Activated CD4-positive, alpha-beta T cell treated with anti-CD3 and anti-CD28 coated beads for 24 hours (primary cell): ENCODE results near the gene JARID2.

Experiments used
- DNase-seq, 2 donors: peaks; one replicate each; pipeline ENCODE4 v3.0.0-alpha.2; 2020; ENCODE audit warnings: low read depth in 2 of 2

Gene JARID2

DNA sequence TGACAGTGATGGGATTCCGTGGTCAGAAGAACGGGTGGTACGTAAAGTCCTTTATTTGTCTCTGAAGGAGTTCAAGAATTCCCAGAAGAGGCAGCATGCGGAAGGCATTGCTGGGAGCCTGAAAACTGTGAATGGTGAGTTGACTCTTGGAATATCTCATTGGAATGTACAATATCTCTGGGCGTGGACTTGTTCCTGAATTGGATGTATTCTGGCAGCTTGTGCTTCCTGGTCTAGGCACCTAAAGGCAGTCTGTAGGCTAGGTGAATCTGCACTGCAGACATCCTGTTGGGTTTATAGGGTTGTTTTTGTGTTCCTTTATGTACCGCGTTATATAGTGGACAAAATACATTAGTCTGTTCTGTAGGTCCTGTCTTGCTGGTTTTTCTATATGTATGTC lies 128.2 kb downstream of the JARID2 start:
- DNase-seq: no peak

GRCh38 chr6:15375018-15375417 lies 129.1 kb downstream of the JARID2 start:
- DNase-seq: no peak

DNA sequence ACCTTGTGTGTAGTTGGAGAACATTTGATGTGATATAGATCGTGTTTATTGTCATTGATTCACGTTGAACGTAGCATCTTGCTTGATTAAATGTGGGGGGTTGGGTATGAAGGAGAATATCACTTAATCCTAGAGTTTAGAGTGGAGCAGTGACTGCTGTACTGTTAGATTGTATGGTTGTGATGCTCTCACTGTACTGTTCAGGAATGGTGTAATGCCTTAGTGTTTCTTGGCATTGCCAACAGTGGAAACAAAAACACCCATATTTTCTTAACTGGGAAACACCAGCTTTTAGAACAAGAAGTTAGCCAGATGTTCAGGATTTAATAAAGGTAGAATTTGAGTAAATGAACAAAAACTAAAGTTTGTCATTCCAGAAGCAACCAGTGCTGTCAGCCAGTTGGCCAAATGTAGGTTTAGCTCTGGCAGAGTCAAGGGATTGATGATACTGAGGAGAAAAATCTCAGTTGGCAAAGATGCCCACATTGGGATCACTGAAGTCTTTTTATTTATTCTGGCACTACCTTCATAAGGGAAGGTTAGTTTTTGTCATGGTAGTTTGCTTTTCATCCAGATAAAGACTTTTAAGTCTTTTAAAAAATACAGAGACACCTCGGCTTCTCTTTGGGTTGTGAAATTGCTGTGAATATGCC lies 129.9 kb downstream of the JARID2 start:
- DNase-seq: no peak

DNA sequence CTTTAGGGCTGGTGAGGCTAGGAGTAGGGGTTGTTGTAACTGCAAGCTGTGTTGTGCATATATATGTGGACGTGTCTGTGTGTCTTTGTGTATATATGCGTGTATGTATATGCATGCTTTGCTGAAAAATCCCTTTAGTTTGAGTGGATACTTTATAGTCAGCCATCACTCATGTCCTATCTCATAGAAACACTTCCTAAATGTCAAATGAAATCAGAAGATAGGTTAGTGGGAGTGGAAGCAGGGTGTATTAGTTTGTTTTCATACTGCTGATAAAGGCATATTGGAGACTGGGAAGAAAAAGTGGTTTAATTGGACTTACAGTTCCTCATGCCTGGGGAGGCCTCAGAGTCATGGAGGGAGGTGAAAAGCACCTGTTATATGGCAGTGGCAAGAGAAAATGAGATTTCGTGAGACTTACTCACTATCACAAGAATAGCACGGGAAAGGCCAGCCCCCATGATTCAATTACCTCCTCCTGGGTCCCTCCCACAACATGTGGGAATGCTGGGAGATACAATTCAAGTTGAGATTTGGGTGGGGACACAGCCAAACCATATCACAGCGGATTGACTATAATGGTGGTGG lies 131.1 kb downstream of the JARID2 start:
- no peak for DNase-seq

GRCh38 chr6:15378272-15378671 lies 132.4 kb downstream of the JARID2 start:
- no peak for DNase-seq

- no peak for DNase-seq
Observed at GRCh38 chr6:15378866-15379265, 133.0 kb downstream of the JARID2 start.

GRCh38 chr6:15380351-15380750 lies 134.5 kb downstream of the JARID2 start:
- DNase-seq: no peak

GRCh38 chr6:15382089-15382488 lies 136.2 kb downstream of the JARID2 start:
- DNase-seq: no peak

- no peak for DNase-seq
Observed at GRCh38 chr6:15382712-15383111, 136.8 kb downstream of the JARID2 start.

- DNase-seq: no peak
Observed at GRCh38 chr6:15384901-15385300, 139.0 kb downstream of the JARID2 start.

GRCh38 chr6:15385521-15385920 lies 139.7 kb downstream of the JARID2 start:
- no peak for DNase-seq

GRCh38 chr6:15386110-15386755 lies 140.4 kb downstream of the JARID2 start:
- no peak for DNase-seq

DNA sequence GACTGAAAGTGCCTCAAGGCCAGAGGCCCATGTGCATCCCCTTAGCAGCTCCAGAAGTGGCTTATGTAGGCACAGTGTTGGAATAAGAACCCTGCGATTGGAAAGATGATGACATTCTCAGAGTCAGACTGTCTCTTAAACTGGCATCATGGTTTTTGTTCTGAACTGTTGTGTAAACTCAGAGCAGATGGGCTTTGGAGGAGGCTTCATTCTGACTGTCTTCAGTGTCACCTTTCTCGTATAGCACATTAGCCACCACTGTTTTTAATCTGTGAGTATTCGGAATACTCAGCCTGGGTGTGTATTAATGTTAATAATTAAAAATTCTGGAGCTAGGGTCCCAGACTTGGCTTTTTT lies 140.9 kb downstream of the JARID2 start:
- no peak for DNase-seq

GRCh38 chr6:15387118-15387517 lies 141.2 kb downstream of the JARID2 start:
- no peak for DNase-seq

- no peak for DNase-seq
Observed at GRCh38 chr6:15389084-15389764, 143.4 kb downstream of the JARID2 start.

DNA sequence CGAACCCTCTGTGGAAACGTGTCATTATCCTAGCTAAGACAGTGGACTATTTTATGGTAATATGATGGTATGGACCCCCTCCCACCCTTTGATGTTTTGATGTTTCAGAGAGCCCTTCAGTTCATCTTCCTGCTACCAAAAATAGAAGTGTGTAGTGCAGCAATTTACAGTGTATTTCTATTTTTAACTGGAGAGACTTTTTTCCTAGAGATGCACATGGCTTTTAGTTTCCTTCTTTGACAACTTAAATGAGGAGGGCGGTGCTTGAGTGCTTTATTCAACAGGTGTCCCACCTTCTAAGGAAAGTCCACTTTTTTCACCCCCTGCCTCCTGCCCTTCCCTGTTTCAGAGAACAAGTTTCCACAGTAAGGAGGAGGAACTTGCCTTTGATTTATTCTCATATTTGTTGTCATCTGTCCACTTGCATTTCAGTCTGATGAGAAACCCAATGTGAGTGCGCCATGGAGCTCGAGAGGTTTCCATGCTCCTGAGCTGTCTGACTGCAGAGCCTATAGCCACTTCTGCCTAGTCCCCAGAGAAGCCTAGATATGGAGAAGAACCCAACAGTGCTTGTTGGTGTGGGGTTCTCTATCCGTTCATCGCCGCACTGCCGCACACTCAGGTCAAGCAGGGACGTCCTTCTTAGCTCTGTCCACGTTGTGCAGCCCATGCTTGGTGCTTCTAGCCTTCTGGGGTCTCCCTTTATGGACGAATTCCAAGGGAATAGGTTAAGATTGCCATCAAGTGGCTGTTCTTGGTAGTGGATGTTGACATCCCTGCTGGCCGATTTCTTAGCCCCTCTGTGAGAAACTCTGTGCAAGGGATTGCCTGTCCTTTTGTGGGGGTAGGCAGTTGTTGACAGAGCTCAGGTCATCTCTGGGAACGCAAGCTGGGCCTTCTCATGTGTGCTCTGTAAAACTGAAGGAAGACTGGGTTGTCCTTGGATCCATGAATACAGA lies 144.2 kb downstream of the JARID2 start:
- no peak for DNase-seq

- DNase-seq: no peak
Observed at GRCh38 chr6:15391500-15391899, 145.6 kb downstream of the JARID2 start.

DNA sequence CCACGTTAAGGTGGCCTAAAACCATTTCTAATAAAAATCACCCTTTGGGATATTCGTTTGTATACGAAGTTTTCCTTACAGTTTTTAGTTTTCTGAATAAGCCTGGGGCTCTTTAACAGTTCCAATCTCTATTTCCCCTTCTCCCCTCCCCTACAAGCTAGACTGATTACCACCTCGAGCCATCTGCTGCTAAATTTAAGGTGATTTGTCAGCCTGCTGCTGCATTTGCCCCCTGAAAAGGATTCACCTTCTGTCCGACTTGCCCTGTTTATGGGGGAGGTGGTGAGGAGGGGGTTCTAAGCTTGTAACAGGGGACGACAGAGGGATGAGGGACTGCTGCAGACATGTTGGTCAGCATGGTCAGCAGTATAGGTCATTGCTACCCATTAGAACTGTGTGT lies 146.3 kb downstream of the JARID2 start:
- no peak for DNase-seq

DNA sequence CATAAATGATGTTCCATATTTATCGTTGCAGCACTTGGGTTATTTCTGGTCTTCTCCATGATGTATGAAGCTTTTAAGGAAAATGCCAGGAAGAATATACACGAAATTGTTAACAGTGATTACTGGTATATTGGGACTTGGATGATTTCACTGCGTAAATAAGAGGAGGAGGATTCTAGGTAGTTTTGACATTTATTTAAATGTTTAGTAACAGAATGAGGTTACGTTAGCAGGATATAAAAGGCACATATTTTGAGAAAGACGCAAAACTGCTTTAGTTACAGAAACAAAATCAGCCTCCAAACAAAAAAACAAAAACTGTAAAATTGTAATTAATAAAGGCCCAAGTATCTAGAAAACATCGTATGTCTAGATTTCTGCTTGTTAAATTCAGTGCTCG lies 147.7 kb downstream of the JARID2 start:
- no peak for DNase-seq

GRCh38 chr6:15395087-15395486 lies 149.2 kb downstream of the JARID2 start:
- no peak for DNase-seq

DNA sequence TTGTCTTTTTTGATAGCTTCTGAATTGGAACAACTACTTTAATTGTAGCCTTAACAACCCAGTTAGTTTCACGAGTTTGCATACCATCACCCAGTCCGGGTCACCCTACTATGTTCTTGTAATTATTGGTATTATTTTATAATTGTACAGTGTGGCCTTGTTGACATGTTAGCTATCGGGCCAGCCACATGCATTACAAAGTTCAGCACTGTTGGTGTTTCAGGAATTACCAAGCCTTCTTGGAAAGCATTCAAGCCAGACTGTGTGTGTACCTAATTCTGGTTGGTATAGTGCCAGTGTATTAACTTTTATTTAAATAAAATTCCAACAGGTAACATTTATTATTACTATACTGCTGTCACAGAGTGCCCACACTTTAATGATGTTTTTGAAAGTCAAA lies 150.9 kb downstream of the JARID2 start:
- DNase-seq: no peak
